NCI-H2227 treated with DMSO at 0.1 percent for 48 hours (cell line): ENCODE measurements around the gene PGGHG.
"Not testable (repeated sequence)": the region's sequence is repeated elsewhere in the genome, so short reads cannot be mapped to it uniquely, and the experiment has no call there.

Experiments
- DNase-seq: peaks from one replicate; lab custom pipeline; 2025; lab: John Stamatoyannopoulos, UW

PGGHG gene

GRCh38 chr11:313787-314553 is 25.0 kb downstream of the PGGHG start, which contains the start of gene IFITM1:
TSS of gene IFITM1 (plus strand) at chr11:314040. CDS start at chr11:314171, 131 bp downstream.
- DNase-seq = no peak

- DNase-seq = not testable (repeated sequence)
These were observed 25.6 kb downstream of the PGGHG start for GRCh38 chr11:314554-314875.

DNA sequence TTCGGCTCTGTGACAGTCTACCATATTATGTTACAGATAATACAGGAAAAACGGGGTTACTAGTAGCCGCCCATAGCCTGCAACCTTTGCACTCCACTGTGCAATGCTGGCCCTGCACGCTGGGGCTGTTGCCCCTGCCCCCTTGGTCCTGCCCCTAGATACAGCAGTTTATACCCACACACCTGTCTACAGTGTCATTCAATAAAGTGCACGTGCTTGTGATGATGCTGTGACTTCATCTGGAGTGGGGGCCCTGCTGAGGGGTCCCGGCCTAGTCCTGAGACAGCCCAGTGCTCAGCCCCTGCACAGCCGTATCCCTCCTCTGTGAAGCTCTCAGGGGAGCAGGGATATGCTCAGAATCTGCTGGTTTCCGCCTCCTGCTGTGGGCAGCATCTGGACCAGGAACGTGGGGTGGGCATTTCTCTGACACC is 26.1 kb downstream of the PGGHG start:
- no peak for DNase-seq

DNA sequence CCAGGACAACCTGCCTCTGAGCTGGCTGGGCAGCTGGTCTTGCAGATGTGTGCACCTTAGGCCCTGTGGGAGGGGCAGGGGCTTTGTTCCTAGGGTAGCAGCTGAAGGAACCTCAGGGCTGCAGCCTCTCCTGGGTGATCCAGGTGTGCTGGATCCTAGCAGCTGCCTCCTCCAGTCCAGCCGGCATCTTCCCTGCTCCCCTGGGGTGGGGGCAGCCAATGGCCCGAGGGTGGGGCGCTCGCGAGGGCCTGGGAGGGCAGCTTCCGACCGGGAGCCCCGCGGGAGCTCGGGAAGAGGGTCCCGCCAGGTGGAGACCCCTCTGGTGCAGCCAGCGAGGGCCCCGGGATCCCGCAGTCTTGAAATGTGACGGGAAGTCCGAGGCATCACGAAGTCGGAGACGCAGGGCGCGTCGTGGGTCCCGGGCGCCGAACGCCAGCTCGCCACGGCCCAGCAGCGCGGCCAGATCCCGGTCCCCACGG is 26.6 kb downstream of the PGGHG start:
- DNase-seq = no peak

GRCh38 chr11:316031-316701 is 27.2 kb downstream of the PGGHG start:
- no peak for DNase-seq

GRCh38 chr11:316891-317301 is 28.0 kb downstream of the PGGHG start:
- no peak for DNase-seq

DNA sequence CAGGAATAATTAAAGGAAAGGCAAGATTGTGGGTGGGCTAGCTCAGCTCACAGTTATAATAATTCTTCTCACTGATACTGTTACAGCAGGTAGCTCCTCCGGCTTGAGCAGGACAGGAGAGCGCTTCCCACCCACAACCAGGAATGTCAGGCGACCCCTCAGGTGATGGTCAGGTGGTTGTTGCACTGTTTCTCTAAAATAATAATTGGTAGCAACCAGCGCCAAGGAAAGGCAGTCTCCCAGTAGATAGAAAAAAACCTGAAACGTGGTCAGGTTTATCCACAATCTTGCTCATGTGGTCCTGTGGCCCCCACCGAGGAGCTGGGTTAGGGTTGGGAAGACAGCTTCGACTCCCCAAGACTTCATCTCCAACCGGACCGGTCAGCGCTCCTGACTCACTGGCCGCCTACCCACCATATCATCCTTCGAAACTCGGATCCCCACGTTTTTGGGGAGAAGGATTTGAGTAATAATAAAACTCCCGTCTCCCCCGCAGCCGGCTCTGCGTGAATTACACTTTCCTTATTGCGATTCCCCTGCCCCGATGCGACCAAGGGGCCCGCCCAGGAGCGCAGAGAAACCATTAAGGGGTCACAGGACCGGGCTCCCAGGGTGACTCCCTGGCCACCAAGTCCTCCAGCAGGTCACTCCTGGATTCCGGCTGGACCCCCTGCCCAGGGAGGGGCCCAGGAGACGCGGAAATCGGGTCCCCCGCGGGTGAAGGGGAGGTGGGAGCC is 28.9 kb downstream of the PGGHG start:
- DNase-seq = not testable (repeated sequence)

DNA sequence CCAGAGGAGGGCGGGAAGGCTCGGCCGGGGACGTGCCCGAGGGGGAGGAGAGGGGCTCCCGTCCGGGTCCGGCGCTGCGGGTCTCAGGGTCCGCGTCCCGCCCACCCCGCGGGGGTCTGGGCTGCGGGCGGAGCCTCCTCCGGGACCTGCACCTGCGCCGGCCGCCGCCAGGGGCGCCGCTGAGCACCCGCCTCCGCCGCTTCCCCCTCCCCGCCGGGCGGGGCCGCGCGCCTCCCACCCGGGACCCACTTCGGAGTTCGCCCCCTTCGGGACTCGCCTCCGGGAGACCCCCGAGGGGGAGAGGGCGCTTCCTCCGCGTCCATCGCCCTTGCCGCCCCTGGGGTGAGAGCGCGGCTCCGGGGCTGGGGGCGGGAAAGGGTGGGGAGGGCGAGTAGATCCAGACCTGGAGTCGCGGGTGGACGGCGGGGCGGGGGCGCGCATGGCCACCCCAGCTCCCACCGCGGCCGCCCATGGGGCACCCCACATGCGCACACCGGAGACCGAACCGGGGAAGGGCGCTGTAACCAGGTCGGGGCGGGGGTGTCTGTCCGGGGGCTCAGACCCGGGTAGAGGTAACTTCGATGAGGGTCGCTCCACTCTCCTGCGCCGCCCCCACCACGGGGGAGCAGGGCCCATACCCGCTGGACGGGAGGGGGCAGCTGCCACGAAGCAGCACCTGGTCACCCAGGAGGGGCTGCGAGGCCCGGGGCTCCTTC is 29.6 kb downstream of the PGGHG start:
- DNase-seq = not testable (repeated sequence)

DNA sequence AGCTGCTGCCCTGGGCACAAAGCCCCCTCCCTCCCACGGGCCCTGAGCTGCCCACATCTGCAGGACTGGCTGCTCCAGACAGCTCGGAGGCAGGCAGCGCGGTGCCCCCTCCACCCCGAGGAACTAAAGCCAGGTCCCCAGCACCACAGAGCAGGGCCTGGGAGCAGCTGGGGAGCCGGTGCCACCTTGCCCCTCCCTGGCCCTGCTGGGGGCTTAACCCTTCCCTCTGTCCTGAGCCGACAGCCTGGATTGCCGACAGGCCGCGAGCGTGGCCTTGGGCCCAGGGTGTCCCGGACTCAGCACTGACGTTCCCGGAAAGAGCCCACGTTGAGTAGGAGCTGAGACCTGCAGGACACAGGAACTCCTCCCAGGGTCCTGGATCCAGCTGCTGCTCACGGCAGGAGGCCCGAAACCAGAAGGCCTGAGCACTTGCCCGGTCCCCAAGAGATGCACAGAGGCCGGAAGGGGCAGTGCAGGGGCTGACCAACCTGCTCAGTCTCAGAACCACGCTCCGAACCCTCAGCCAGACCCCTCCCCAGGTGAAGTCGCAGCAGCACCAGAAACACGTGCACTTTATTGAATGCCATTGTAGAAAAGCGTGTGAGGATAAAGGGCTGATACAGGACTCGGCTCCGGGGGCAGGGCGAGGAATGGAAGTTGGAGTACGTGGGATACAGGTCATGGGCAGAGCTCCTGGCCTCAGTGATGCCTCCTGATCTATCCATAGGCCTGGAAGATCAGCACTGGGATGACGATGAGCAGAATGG is 30.4 kb downstream of the PGGHG start:
- DNase-seq = not testable (repeated sequence)

- not testable (repeated sequence) for DNase-seq
These were observed 31.0 kb downstream of the PGGHG start for GRCh38 chr11:319888-320273.

DNA sequence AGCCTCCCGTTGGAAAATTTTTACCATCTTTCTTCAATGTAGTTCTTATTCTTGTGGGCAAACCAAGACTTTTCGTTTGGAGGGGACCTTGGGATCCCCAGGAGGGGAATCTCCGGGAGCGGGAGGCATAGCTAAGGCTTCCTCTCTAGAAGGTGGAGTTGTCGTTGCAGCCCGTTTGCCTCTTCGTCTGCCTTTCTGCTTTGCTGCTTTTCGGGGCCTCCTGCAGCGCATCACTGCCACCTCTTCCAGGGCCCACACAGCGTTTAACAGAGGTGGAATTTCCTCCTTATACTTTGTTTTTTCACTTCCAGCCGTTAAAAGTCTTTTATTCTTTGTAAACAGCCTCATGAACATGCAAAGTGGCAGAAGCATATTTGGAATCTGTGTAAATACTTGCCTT is 35.2 kb downstream of the PGGHG start:
- DNase-seq = no peak

GRCh38 chr11:324593-325517 is 35.9 kb downstream of the PGGHG start:
- not testable (repeated sequence) for DNase-seq

- no peak for DNase-seq
These were observed 37.1 kb downstream of the PGGHG start for GRCh38 chr11:325796-326591.

DNA sequence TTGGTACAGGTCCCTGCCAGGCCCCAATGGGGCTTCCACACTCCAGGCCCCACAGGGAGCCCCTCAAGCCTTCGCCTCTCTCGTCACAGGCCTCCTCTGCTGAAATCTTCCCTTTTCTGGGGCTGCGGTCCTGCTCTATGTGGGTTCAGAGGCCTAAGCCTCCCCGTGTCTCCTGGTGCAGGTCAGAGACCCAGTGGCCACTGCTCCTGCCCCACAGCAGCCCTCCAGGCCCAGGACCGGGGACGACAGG is 37.6 kb downstream of the PGGHG start:
- DNase-seq = no peak

- no peak for DNase-seq
These were observed 38.1 kb downstream of the PGGHG start for GRCh38 chr11:326842-327580.

GRCh38 chr11:327581-327923 is 38.6 kb downstream of the PGGHG start:
- no peak for DNase-seq

GRCh38 chr11:328012-328411 is 39.1 kb downstream of the PGGHG start:
- DNase-seq = no peak

- not testable (repeated sequence) for DNase-seq
These were observed 39.7 kb downstream of the PGGHG start for GRCh38 chr11:328516-329100.

DNA sequence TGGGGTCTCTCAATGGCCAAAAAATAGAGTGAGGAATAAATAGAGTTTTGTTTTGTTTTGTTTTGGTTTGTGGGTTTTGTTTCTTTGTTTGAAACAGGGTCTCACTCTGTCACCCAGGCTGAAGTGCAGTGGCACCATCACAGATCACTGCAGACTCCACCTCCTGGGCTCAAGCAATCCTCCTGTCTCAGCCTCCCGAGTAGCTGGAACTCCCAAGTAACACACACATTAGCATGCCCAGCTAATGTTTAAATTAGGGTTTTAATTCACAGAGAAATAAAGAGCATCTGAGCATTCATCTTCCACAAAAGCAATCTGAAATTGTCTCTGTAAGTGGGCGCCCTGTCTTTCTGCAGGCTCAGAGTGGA is 40.9 kb downstream of the PGGHG start:
- no peak for DNase-seq
